Thyroid gland (tissue), 4 donors: ENCODE measurements around the gene SERPINF2. TPM values are rescaled to one million over a fixed set of nuclear protein-coding genes. Genes with fewer than 3 reads are reported as not detected.
"Not testable (repeated sequence)": the region's sequence is repeated elsewhere in the genome, so short reads cannot be mapped to it uniquely, and the experiment has no call there.

Experiments
- DNase-seq, 2 donors: peaks; one replicate each; pipeline ENCODE4 v3.0.0-alpha.2; 2019
- H3K27ac ChIP-seq, 3 donors: fragments of 200-600 bp; sonication (generic); 1 replicate in 2 of 3; 2 replicates in 1 of 3; pipeline ENCODE4 v1.5.1; 2016 to 2019; ENCODE audit warnings: mild to moderate bottlenecking in 1 of 3, moderate library complexity in 1 of 3
- H3K27me3 ChIP-seq: fragments of 200-600 bp; sonication (generic); one replicate; pipeline ENCODE4 v1.5.1; 2019
- H3K36me3 ChIP-seq, 2 donors: fragments of 200-600 bp; sonication (generic); one replicate each; pipeline ENCODE4 v1.5.1; 2016 to 2019
- H3K4me1 ChIP-seq, 2 donors: fragments of 200-600 bp; sonication (generic); one replicate each; pipeline ENCODE4 v1.5.1; 2017 to 2019
- H3K4me3 ChIP-seq, 3 donors: fragments of 200-600 bp; sonication (generic); replicated peaks in 1 of 3; 1 replicate in 2 of 3; 2 replicates in 1 of 3; pipeline ENCODE4 v1.5.1; 2016; ENCODE audit warnings: mild to moderate bottlenecking in 1 of 3
- H3K9me3 ChIP-seq: fragments of 200-600 bp; sonication (generic); one replicate; pipeline ENCODE4 v1.5.1; 2017
- CTCF ChIP-seq, 6 experiments: fragments of 200-600 bp in 3 of 6; fragments of 450-650 bp in 3 of 6; sonication (generic) in 3 of 6; IDR thresholded peaks; one replicate each; pipeline ENCODE4 v1.5.1; 2016 to 2019; ENCODE audit warnings: antibody characterized with exemption in 6 of 6, mild to moderate bottlenecking in 2 of 6, inconsistent platforms in 1 of 6, moderate library complexity in 1 of 6
- POLR2A ChIP-seq, 2 donors: fragments of 450-650 bp; IDR thresholded peaks; one replicate each; pipeline ENCODE4 v1.6.1; 2017; ENCODE audit warnings: antibody characterized with exemption in 2 of 2, mild to moderate bottlenecking in 2 of 2, moderate library complexity in 1 of 2
- WGBS, 2 donors: methylation state at CpG; one replicate each; pipeline ENCODE4 v1.1.5; 2017; 5-methylcytosine and 5-hydroxymethylcytosine counted together
- intact Hi-C: fragments of 100-400 bp; cut with DNase I; formaldehyde crosslinking; loops from one replicate; pipeline ENCODE4 v1.15.1; 2023
- total RNA-seq, 4 donors: library from RNA; depleted of rRNA; stranded (reverse); fragments of >200 nt; gene quantifications; one replicate each; pipeline ENCODE4 v1.2.3, GENCODE V29; 2016

SERPINF2 gene
- total RNA-seq, 4 donors from 2014 or later: 4.3 to 9.7 (median 7.1) TPM

DNA sequence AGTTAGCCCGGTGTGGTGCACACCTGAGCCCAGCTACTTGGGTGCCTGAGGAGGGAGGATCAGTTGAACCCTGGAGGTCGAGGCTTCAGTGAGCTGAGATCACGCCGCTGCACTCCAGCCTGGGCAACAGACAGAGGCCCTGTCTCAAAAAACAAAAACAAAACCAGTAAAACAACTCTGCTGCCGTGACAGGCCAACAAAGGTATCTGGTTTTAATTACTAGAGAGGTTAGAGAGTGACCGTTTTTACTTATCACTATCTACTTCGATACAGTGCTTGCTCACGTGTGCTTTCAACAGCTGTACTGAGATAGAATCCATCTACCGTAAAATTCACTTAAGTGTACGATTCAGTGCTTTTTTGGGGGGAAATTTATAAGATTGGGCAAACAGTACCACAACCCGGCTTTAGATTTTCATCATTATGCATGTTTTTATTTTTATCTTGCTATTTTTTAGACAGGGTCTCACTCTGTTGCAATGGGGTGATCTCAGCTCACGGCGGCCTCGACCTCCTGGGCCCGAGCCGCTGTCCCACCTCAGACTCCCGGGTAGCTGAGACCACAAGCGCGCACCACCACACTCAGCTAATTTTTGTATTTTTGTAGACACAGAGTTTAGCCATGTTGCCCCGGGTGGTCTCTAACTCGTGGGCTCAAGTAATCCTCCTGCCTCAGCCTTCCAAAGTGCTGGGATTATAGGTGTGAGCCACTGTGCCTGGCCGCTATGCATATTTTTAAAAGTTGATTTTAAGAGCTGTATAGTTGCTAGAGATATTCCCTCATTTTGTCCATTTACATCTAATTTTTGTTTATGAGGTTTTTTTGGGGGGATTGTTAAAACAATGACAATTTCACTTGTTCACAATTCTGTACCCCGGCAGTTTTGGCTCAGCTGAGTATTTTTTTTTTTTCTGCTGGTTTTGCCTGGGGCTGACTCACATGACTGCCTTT, 50.1 kb downstream of the SERPINF2 start:
- Histone ChIP-seq H3K27me3 (no peaks in the 10 kb centered on the region), H3K36me3 (no peaks in the 10 kb centered on the region), H3K27ac (peak overlapping the region; percentile 17 to 79 (median 41)), H3K4me3 (no peak overlapping the region), H3K9me3 (no peaks in the 10 kb centered on the region), H3K4me1 (peaks cover 8 to 28% of the 10 kb centered on the region in 2 donors)
- 66 to 69% methylated on average over 23 of the region's 23 CpGs for WGBS, 2 donors
- TF ChIP-seq CTCF (IDR thresholded peaks at IDR 0.05) (no peak), POLR2A (IDR thresholded peaks at IDR 0.05) (no peak)
- peak in 1 of 2 donors; percentile 55 for DNase-seq
- intact Hi-C loops: no loop called here

DNA sequence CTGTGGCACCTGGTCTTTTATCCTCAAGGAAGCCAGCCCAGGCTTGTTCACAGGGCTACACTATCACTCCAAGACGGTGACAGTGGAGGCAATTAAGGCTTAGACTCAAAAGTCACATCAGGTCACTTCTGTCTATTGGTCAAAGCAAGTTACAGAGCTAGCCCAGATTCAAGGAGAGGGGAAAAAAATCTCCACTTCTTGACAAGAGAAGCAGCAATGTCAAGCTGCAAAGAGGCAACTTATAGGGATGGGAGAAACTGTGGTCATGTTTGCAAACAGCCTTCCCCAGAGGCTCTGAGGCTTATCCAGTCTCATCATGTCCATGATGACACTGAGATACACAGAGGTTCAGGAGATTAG, 50.8 kb downstream of the SERPINF2 start:
- Histone ChIP-seq H3K27ac (peak overlapping the region; percentile 41 to 79 (median 71)), H3K9me3 (no peaks in the 10 kb centered on the region), H3K4me1 (peaks cover 8 to 26% of the 10 kb centered on the region in 2 donors), H3K36me3 (no peaks in the 10 kb centered on the region), H3K27me3 (no peaks in the 10 kb centered on the region), H3K4me3 (no peak overlapping the region)
- 35 to 70% methylated on average over 1 of the region's 1 CpG for WGBS, 2 donors
- peak; percentile 40 to 65 for DNase-seq
- intact Hi-C loops: no loop called here
- TF ChIP-seq POLR2A (IDR thresholded peaks at IDR 0.05) (no peak), CTCF (IDR thresholded peaks at IDR 0.05) (no peak)

- no peak for DNase-seq
- Histone ChIP-seq H3K27me3 (no peaks in the 10 kb centered on the region), H3K9me3 (no peaks in the 10 kb centered on the region), H3K27ac (no peak overlapping the region), H3K4me3 (no peak overlapping the region), H3K4me1 (peaks cover 8 to 26% of the 10 kb centered on the region in 2 donors), H3K36me3 (peaks cover 0 to 11% of the 10 kb centered on the region in 2 donors)
- WGBS, 2 donors: 47 to 63% methylated on average over 1 of the region's 1 CpG
- intact Hi-C loops: no loop called here
- TF ChIP-seq CTCF (IDR thresholded peaks at IDR 0.05): no peak
- no peak for TF ChIP-seq POLR2A (IDR thresholded peaks at IDR 0.05)
Observed at GRCh38 chr17:1796800-1797199, 54.1 kb downstream of the SERPINF2 start.

DNA sequence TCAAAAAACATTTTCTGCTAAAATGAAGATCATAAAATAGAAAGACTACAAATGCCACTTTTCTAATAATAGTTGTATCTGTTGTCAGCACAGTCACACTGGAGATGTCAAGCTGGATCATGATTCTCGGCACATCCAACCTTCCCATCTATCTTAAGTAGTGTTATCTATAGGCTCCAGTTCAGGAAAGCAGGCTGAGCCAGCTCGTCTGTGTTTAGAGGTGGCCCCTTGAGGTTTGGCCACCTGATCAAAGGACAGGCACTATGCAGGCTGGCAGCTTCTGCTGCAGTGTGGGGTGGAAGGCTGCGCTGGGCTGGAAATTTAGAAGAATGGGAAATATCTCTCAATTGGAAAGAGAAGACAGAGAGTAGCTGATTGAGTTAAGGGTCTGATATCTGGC, 54.7 kb downstream of the SERPINF2 start:
- WGBS, 2 donors: 78 to 79% methylated on average over 3 of the region's 3 CpGs
- no peak for DNase-seq

GRCh38 chr17:1797846-1798245, 55.2 kb downstream of the SERPINF2 start:
- H3K27ac ChIP-seq, H3K4me3 ChIP-seq, H3K9me3 ChIP-seq, H3K27me3 ChIP-seq, intact Hi-C loops, DNase-seq: not testable (repeated sequence)
- WGBS, 2 donors: 95 to 98% methylated on average over 8 of the region's 8 CpGs
- Histone ChIP-seq H3K36me3 (peaks cover 0 to 11% of the 10 kb centered on the region in 2 donors), H3K4me1 (peaks cover 5 to 17% of the 10 kb centered on the region in 2 donors)

More for the DNA sequence above, 54.7 kb downstream of the SERPINF2 start:
- H3K36me3 ChIP-seq: peaks cover 0 to 11% of the 10 kb centered on the region in 2 donors
- H3K4me1 ChIP-seq: peaks cover 8 to 22% of the 10 kb centered on the region in 2 donors
- H3K4me3 ChIP-seq: no peak overlapping the region
- H3K27ac ChIP-seq: no peak overlapping the region
- intact Hi-C loops: no loop called here
- no peaks in the 10 kb centered on the region for H3K27me3 ChIP-seq
- no peaks in the 10 kb centered on the region for H3K9me3 ChIP-seq
- TF ChIP-seq POLR2A (IDR thresholded peaks at IDR 0.05) (no peak), CTCF (IDR thresholded peaks at IDR 0.05) (no peak)
